22Rv1 (cell line): Measurements from ENCODE around the gene DDAH1.

ENCODE experiments used
- ZFX ChIP-seq: fragments of 450-650 bp; IDR thresholded peaks from 2 replicates; pipeline ENCODE4 v1.6.1; 2017; ENCODE audit warnings: antibody characterized with exemption, borderline replicate concordance
- TF ChIP-seq, protein P1 (sequence below): fragments of 450-650 bp; IDR thresholded peaks from 2 replicates; pipeline ENCODE4 v1.5.1; 2017; ENCODE audit warnings: mild to moderate bottlenecking

DNA sequence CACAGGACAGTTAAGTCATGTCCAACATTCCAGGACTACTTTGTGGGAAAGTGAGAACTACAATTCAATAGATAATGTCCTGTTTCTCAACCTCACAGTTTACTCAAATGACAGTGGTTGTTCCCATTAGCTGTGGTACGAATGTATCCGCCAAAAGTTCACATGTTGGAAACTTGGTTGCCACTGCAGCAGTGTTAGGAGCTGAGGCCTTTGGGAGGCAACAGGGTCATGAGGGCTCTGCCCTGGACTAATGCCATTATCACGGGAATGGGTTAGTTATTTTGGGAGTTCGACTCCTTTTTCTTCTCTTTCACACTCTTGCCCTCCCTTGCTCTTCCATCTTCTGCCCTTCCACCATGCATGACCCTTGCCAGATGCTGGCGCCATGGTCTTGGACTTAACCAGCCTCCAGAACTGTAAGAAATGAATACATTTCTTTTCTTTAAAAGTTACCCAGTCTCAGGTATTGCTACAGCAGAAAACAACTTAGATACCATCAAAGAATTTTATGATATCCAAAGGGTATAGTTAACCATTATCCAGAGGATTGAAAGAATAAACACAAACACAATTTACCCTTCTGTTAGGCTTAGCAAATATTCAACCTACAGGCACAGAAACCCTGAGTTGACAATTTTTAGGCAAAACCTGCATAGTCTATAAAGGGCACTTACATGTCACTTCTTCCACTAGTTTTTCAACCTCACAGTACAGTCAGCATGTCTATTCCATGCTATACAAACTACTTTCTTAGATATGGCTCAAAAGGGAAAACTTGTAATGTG lies 196.0 kb downstream of the DDAH1 start:
- TF ChIP-seq, protein P1, sequence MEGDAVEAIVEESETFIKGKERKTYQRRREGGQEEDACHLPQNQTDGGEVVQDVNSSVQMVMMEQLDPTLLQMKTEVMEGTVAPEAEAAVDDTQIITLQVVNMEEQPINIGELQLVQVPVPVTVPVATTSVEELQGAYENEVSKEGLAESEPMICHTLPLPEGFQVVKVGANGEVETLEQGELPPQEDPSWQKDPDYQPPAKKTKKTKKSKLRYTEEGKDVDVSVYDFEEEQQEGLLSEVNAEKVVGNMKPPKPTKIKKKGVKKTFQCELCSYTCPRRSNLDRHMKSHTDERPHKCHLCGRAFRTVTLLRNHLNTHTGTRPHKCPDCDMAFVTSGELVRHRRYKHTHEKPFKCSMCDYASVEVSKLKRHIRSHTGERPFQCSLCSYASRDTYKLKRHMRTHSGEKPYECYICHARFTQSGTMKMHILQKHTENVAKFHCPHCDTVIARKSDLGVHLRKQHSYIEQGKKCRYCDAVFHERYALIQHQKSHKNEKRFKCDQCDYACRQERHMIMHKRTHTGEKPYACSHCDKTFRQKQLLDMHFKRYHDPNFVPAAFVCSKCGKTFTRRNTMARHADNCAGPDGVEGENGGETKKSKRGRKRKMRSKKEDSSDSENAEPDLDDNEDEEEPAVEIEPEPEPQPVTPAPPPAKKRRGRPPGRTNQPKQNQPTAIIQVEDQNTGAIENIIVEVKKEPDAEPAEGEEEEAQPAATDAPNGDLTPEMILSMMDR = no peak
- no peak for TF ChIP-seq ZFX
